ENCODE results near the gene TDRD6. TPM values are rescaled to one million over a fixed set of nuclear protein-coding genes. Genes with fewer than 3 reads are reported as not detected.
A peak's percentile ranks its signal among the peaks of the same experiment; 100 is the strongest.

The TDRD6 gene, protein sequence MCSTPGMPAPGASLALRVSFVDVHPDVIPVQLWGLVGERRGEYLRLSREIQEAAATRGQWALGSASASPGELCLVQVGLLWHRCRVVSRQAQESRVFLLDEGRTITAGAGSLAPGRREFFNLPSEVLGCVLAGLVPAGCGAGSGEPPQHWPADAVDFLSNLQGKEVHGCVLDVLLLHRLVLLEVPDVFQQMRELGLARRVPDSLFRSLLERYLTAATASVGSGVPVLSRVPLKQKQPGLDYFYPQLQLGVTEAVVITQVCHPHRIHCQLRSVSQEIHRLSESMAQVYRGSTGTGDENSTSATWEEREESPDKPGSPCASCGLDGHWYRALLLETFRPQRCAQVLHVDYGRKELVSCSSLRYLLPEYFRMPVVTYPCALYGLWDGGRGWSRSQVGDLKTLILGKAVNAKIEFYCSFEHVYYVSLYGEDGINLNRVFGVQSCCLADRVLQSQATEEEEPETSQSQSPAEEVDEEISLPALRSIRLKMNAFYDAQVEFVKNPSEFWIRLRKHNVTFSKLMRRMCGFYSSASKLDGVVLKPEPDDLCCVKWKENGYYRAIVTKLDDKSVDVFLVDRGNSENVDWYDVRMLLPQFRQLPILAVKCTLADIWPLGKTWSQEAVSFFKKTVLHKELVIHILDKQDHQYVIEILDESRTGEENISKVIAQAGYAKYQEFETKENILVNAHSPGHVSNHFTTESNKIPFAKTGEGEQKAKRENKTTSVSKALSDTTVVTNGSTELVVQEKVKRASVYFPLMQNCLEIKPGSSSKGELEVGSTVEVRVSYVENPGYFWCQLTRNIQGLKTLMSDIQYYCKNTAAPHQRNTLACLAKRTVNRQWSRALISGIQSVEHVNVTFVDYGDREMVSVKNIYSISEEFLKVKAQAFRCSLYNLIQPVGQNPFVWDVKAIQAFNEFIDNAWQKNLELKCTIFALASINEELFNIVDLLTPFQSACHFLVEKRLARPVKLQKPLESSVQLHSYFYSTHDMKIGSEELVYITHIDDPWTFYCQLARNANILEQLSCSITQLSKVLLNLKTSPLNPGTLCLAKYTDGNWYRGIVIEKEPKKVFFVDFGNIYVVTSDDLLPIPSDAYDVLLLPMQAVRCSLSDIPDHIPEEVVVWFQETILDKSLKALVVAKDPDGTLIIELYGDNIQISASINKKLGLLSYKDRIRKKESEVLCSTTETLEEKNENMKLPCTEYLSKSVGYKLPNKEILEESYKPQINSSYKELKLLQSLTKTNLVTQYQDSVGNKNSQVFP (N-terminal part only)
- total RNA-seq (10 to 100 TPM; 28.1 to 42.2 TPM), polyA plus RNA-seq (ENCODE audit: insufficient read depth, low read depth, low replicate concordance) (51.3 TPM)
- long read RNA-seq, donor 1, full-length matches to known transcripts = 1 of 1 reads
- long read RNA-seq, donor 1, partial matches to known transcripts = 0 of 1 reads
- long read RNA-seq, donor 1, other reads (novel, unspliced or antisense) = 0 of 1 reads
- long read RNA-seq, donor 2, full-length matches to known transcripts = 1 of 1 reads
- long read RNA-seq, donor 2, partial matches to known transcripts = 0 of 1 reads
- long read RNA-seq, donor 2, other reads (novel, unspliced or antisense) = 0 of 1 reads

GRCh38 chr6:46687619-46688097, at the start of gene TDRD6:
TSS of gene TDRD6 (plus strand) at chr6:46687885. CDS start at chr6:46688129, 244 bp downstream.
- Histone ChIP-seq H3K9me3 (no peaks in the 10 kb centered on the region), H3K4me3 (peak within 1 kb of the TSS; percentile 57 to 63)
- intact Hi-C loops (cut with DNase I; ENCODE audit: low total_unique reads) = no loop called here

GRCh38 chr6:46637933-46638332, 49.8 kb upstream of the TDRD6 start:
- Histone ChIP-seq H3K27ac (no peak overlapping the region), H3K4me3 (no peak overlapping the region), H3K4me1 (no peaks in the 10 kb centered on the region), H3K27me3 (no peaks in the 10 kb centered on the region), H3K36me3 (ENCODE audit: low read depth, missing control alignments) (no peaks in the 10 kb centered on the region), H3K9me3 (no peaks in the 10 kb centered on the region)
- DNase-seq = no peak
- TF ChIP-seq CTCF (IDR thresholded peaks at IDR 0.05) = no peak
- TF ChIP-seq POLR2A (IDR thresholded peaks at IDR 0.05) = no peak
- intact Hi-C loops (cut with DNase I; ENCODE audit: low total_unique reads) = no loop called here
- 84 to 96% methylated on average over 1 of the region's 1 CpG for WGBS, 2 donors

More at GRCh38 chr6:46687619-46688097, at the start of gene TDRD6:
- Histone ChIP-seq H3K27ac (peak within 1 kb of the TSS; percentile 41 to 76), H3K4me1 (no peaks in the 10 kb centered on the region), H3K36me3 (ENCODE audit: low read depth, missing control alignments) (no peaks in the 10 kb centered on the region), H3K27me3 (no peaks in the 10 kb centered on the region)
- no peak for TF ChIP-seq POLR2A (IDR thresholded peaks at IDR 0.05)
- TF ChIP-seq CTCF (IDR thresholded peaks at IDR 0.05) = no peak
- peak; percentile 73 for DNase-seq
- 78 to 80% methylated on average over 26 to 41 of the region's 41 CpGs for WGBS, 2 donors

- no peak for TF ChIP-seq CTCF (IDR thresholded peaks at IDR 0.05)
- no peak for TF ChIP-seq POLR2A (IDR thresholded peaks at IDR 0.05)
- H3K9me3 ChIP-seq = no peaks in the 10 kb centered on the region
- no peaks in the 10 kb centered on the region for H3K4me1 ChIP-seq
- WGBS, 2 donors = 87 to 91% methylated on average over 2 of the region's 2 CpGs
- no peaks in the 10 kb centered on the region for H3K27me3 ChIP-seq
- H3K36me3 ChIP-seq (ENCODE audit: low read depth, missing control alignments) = no peaks in the 10 kb centered on the region
- DNase-seq = no peak
- H3K27ac ChIP-seq = no peak overlapping the region
- no peak overlapping the region for H3K4me3 ChIP-seq
- intact Hi-C loops (cut with DNase I; ENCODE audit: low total_unique reads) = no loop called here
These were observed 49.0 kb upstream of the TDRD6 start for GRCh38 chr6:46638650-46639049.

Measured in testis (tissue), 5 donors.